DMS 273 (cell line): ENCODE data around the gene SH3BP1.
"Not testable (repeated sequence)": the region's sequence is repeated elsewhere in the genome, so short reads cannot be mapped to it uniquely, and the experiment has no call there.

ENCODE experiments used
- DNase-seq: peaks from one replicate; lab custom pipeline; 2025; ENCODE audit not compliant: unreplicated experiment; lab: John Stamatoyannopoulos, UW

Gene SH3BP1

GRCh38 chr22:37639070-37639760 is at the start of gene SH3BP1:
TSS of gene SH3BP1 (plus strand) at chr22:37639669. CDS start at chr22:37639788, 119 bp downstream.
- peak; percentile 58 for DNase-seq

- DNase-seq: not testable (repeated sequence)
Measured at GRCh38 chr22:37591081-37591480, 48.4 kb upstream of the SH3BP1 start.

- DNase-seq: no peak
Measured at GRCh38 chr22:37591823-37592404, 47.6 kb upstream of the SH3BP1 start.

- no peak for DNase-seq
Measured at GRCh38 chr22:37594237-37594636, 45.2 kb upstream of the SH3BP1 start.

- peak; percentile 14 for DNase-seq
Measured at GRCh38 chr22:37599153-37599552, 40.3 kb upstream of the SH3BP1 start.

GRCh38 chr22:37601203-37601539 is 38.3 kb upstream of the SH3BP1 start:
- DNase-seq: no peak

GRCh38 chr22:37601540-37602442 is 37.7 kb upstream of the SH3BP1 start:
- peak; percentile 61 for DNase-seq

GRCh38 chr22:37602546-37603277 is 36.8 kb upstream of the SH3BP1 start:
- not testable (repeated sequence) for DNase-seq

- no peak for DNase-seq
Measured at GRCh38 chr22:37604074-37604473, 35.4 kb upstream of the SH3BP1 start.

GRCh38 chr22:37604875-37605274 is 34.6 kb upstream of the SH3BP1 start:
- DNase-seq: no peak

GRCh38 chr22:37607010-37607934 is 32.2 kb upstream of the SH3BP1 start:
- DNase-seq: peak; percentile 84

GRCh38 chr22:37607935-37608476 is 31.5 kb upstream of the SH3BP1 start:
- DNase-seq: no peak

GRCh38 chr22:37608477-37609239 is 30.8 kb upstream of the SH3BP1 start, which contains the start of gene GGA1:
TSS of gene GGA1 (plus strand) at chr22:37608834. CDS start at chr22:37608861, 27 bp downstream.
- peak; percentile 98 for DNase-seq

GRCh38 chr22:37609240-37610152 is 30.0 kb upstream of the SH3BP1 start:
- DNase-seq: peak; percentile 73

GRCh38 chr22:37610153-37610475 is 29.4 kb upstream of the SH3BP1 start:
- not testable (repeated sequence) for DNase-seq

GRCh38 chr22:37610480-37611129 is 28.9 kb upstream of the SH3BP1 start:
- DNase-seq: no peak

GRCh38 chr22:37611207-37611606 is 28.3 kb upstream of the SH3BP1 start:
- no peak for DNase-seq
